WERI-Rb-1 (cell line): ENCODE measurements around the gene ZFPM1.
A peak's percentile ranks its signal among the peaks of the same experiment; 100 is the strongest.

Experiments
- DNase-seq: peaks from one replicate; pipeline ENCODE4 v3.0.0-alpha.2; 2020
- H3K27ac ChIP-seq: fragments of 250-450 bp; sonication (Bioruptor Pico); 2 replicates; pipeline ENCODE4 v1.5.1; 2020; ENCODE audit warnings: mild to moderate bottlenecking, moderate library complexity
- H3K27me3 ChIP-seq: fragments of 250-450 bp; sonication (Bioruptor Pico); 2 replicates; pipeline ENCODE4 v1.5.1; 2021; ENCODE audit warnings: mild to moderate bottlenecking, low read depth, moderate library complexity; ENCODE audit not compliant: insufficient read depth, severe bottlenecking
- H3K36me3 ChIP-seq: fragments of 250-450 bp; sonication (Bioruptor Pico); 2 replicates; pipeline ENCODE4 v1.5.1; 2020; ENCODE audit warnings: mild to moderate bottlenecking, moderate library complexity
- H3K4me3 ChIP-seq: 2 replicates; pipeline ENCODE4 v1.5.1; 2011; ENCODE audit warnings: low read depth, mild to moderate bottlenecking, control low read depth, low read length
- H3K9me3 ChIP-seq: fragments of 250-450 bp; sonication (Bioruptor Pico); 2 replicates; pipeline ENCODE4 v1.5.1; 2021; ENCODE audit warnings: mild to moderate bottlenecking, moderate library complexity; ENCODE audit not compliant: severe bottlenecking
- TF ChIP-seq, protein P1 (sequence below): IDR thresholded peaks from 2 replicates; pipeline ENCODE4 v1.5.1; 2011; ENCODE audit warnings: low read depth, mild to moderate bottlenecking, control low read depth, inconsistent platforms, low read length

ZFPM1 gene

DNA sequence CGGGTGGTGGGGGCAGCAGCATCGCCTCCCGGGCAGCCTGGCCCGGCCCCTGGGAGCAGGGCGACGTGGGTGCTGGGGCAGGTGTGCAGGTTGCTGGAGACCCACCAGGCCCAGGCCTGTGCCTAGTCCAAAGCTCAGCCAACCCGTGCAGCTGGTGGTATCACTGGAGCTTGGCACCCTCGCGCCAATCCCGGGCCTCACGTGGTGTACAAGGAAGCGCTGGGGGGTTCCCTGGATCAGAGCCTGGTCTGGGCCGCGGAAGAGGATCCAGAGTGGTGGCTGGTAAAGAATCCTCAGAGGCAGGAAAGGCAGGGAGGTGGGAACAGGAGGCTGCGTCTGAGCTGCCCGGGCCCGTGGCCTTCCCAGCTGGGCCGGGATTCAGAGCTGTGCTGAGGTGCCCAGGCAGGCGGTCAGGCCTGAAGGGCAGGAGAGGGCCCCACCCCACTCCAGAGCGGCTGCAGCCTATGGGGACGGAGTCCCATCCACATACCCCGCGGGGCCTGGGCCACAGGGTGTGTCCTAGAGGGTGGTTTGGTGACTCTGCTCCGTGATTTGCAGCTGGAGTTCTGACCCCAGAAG is 36.2 kb downstream of the ZFPM1 start:
- TF ChIP-seq, protein P1, sequence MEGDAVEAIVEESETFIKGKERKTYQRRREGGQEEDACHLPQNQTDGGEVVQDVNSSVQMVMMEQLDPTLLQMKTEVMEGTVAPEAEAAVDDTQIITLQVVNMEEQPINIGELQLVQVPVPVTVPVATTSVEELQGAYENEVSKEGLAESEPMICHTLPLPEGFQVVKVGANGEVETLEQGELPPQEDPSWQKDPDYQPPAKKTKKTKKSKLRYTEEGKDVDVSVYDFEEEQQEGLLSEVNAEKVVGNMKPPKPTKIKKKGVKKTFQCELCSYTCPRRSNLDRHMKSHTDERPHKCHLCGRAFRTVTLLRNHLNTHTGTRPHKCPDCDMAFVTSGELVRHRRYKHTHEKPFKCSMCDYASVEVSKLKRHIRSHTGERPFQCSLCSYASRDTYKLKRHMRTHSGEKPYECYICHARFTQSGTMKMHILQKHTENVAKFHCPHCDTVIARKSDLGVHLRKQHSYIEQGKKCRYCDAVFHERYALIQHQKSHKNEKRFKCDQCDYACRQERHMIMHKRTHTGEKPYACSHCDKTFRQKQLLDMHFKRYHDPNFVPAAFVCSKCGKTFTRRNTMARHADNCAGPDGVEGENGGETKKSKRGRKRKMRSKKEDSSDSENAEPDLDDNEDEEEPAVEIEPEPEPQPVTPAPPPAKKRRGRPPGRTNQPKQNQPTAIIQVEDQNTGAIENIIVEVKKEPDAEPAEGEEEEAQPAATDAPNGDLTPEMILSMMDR: no peak
- Histone ChIP-seq H3K27ac (no peak overlapping the region), H3K4me3 (no peak overlapping the region), H3K9me3 (no peaks in the 10 kb centered on the region), H3K36me3 (no peaks in the 10 kb centered on the region), H3K27me3 (no peaks in the 10 kb centered on the region)
- no peak for DNase-seq

DNA sequence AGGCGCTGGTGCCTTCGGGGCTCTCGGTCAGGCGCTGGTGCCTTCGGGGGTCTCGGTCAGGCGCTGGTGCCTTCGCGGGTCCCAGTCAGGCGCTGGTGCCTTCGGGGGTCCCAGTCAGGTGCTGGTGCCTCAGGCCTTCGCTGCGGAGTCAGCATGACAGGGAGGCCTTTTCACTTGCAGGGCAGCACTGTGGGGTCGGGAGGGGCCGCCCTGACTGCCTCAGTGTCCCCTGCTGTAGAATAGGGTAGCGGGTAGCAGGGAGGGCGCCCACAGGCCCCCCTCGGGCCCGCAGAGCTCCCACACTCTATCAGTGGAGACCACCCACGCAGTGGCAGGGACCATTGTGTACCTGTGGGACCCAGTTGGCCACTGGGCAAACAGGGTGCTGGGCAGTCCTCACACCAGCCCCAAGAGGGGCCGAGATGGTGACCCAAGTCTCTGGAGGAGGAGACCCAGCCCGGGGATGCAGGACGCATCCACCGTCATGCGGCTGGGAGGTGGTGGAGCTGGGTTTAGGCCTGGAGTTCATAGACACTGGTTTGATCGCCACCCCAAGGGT is 38.0 kb downstream of the ZFPM1 start:
- no peaks in the 10 kb centered on the region for H3K27me3 ChIP-seq
- H3K36me3 ChIP-seq: no peaks in the 10 kb centered on the region
- TF ChIP-seq, protein P1: no peak
- no peaks in the 10 kb centered on the region for H3K9me3 ChIP-seq
- no peak for DNase-seq
- H3K27ac ChIP-seq: no peak overlapping the region
- no peak overlapping the region for H3K4me3 ChIP-seq

DNA sequence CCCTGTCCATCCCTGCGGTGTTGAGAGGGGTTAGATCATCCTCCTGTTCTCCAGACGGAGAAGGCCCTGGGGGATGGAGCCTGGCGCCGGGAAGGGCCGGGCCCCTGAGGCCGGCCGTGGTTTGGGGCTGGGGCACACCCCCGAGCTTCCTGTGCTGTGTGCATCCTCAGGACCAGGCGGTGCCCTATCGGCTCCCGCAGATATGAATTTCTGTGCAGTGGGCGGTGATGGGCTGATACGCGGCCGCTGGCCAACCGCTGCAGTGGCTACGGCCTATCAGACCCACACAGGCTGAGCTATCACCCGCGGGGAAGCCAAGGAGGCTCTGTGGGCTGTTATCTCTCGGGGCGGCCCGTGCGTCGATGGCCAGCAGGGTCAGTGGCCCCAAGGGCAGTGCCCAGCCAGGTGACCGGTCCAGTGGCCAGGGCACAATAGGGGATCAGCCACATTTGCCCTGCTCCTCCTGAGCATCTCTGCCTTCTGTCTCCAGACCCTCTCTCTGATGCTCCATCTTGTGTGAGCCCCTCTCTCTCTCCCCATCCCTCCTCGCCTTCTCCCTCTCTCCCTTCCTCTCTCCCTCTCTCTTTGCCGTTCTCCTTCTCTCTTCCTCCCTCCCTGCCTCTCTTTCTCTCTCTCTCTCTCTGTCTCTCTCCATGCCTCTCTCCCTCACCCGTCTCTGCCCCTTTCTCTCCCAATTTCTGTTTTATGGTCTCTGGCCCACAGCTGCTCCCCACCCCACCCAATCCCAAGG is 38.7 kb downstream of the ZFPM1 start:
- TF ChIP-seq, protein P1: no peak
- Histone ChIP-seq H3K36me3 (no peaks in the 10 kb centered on the region), H3K4me3 (no peak overlapping the region), H3K9me3 (no peaks in the 10 kb centered on the region), H3K27ac (no peak overlapping the region), H3K27me3 (no peaks in the 10 kb centered on the region)
- no peak for DNase-seq

DNA sequence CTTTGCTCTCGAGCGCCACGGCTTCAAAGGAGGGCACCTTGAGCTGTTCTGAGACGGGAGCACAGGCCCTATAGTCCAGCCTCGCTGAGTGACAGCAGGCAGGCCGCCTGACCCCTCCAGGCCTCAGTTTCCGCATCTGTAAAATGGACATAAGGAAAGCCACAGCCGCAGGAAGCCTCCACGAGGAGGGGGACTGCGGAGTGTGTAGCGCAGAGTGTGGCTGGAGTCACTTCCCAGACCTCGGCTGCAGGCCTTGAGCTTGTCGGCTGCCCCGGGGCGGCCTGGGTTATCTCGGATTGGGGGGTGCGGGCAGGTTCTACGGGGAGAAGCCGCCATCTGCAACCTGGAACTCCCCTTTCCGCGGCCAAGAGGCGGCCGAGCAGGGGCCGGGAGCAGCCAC is 40.8 kb downstream of the ZFPM1 start:
- peak overlapping the region; percentile 89 for H3K27ac ChIP-seq
- H3K4me3 ChIP-seq: peak overlapping the region; percentile 21
- TF ChIP-seq, protein P1: no peak
- no peak for DNase-seq
- no peaks in the 10 kb centered on the region for H3K9me3 ChIP-seq
- no peaks in the 10 kb centered on the region for H3K36me3 ChIP-seq
- H3K27me3 ChIP-seq: no peaks in the 10 kb centered on the region

DNA sequence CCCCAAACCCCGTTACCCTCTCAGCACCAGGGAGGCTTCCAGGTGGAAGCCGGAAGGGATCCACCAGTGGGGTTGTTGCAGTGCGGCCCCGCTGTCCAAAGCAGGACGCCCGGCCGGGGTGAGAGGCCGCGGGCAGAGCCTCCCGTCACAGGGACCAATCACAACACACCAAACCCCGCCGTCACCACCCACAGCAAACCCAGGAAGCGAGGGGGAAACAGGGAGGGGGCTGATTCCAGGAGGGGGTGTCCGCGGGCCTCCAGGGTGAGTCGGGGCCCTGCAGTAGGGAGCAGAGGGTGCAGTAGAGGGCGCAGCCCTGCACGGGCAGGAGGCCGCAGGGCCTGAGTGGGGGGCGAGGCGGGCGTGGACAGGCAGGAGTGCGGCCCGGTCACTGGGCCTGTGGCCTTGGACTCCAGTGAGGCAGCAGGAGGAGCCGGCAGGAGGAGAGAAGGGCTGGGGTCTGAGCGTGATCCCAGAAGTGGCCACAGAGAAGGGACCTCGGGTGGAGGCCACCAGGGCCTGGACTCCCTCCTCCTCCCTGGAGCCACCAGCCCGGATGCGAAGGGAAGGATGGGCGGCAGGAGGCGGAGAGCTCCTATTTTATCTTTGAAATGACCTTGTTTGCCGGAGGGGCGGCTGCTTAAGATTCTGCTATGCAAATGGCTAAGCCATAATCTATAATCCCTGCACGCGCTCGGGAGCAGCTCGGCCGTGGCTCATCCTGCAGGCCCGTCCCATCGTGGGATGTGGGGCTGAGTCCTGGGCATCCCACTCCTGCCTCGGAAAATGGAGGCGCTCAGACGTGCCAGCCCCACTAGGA is 41.5 kb downstream of the ZFPM1 start:
- no peaks in the 10 kb centered on the region for H3K27me3 ChIP-seq
- no peaks in the 10 kb centered on the region for H3K9me3 ChIP-seq
- TF ChIP-seq, protein P1: peak; percentile 49
- peak overlapping the region; percentile 21 for H3K4me3 ChIP-seq
- peak overlapping the region; percentile 89 for H3K27ac ChIP-seq
- peak; percentile 86 for DNase-seq
- no peaks in the 10 kb centered on the region for H3K36me3 ChIP-seq
